Measurements from ENCODE around the gene C10orf62.

DNA sequence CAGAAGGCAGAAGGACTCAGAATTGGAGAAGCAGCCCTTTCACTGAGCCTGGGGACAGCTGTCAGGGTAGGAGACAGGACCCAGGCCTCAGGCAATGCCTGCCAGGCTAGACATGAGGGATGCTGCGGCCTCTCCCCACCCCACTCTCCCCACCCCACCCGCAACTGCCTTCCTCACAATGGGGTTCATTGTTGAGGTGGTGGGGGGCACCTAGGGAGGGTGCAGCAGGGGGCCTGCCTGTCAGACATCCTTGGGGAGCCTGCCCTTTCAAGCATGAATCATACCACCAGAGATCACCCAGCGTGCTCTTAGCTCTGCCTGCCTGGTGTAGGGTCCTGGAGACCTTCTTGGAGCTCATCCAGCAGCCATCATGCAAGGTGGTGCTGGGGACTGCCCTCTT lies at the start of gene C10orf62:
- TF ChIP-seq, protein P1, sequence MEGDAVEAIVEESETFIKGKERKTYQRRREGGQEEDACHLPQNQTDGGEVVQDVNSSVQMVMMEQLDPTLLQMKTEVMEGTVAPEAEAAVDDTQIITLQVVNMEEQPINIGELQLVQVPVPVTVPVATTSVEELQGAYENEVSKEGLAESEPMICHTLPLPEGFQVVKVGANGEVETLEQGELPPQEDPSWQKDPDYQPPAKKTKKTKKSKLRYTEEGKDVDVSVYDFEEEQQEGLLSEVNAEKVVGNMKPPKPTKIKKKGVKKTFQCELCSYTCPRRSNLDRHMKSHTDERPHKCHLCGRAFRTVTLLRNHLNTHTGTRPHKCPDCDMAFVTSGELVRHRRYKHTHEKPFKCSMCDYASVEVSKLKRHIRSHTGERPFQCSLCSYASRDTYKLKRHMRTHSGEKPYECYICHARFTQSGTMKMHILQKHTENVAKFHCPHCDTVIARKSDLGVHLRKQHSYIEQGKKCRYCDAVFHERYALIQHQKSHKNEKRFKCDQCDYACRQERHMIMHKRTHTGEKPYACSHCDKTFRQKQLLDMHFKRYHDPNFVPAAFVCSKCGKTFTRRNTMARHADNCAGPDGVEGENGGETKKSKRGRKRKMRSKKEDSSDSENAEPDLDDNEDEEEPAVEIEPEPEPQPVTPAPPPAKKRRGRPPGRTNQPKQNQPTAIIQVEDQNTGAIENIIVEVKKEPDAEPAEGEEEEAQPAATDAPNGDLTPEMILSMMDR (IDR thresholded peaks at IDR 0.05) = no peak
- no peak for TF ChIP-seq POLR2A (IDR thresholded peaks at IDR 0.05)

Data from right lobe of liver (tissue), 4 donors.